Stimulated activated CD4-positive, alpha-beta T cell treated with anti-CD3 and anti-CD28 coated beads, Interleukin-2, amount 100 ng/mL, for 4 hours (primary cell): ENCODE data around the gene STXBP5.

Source experiments
- DNase-seq: peaks from one replicate; pipeline ENCODE4 v3.0.0-alpha.2; 2020; ENCODE audit warnings: low read depth

STXBP5 gene

GRCh38 chr6:147204060-147204785, at the start of gene STXBP5:
Gene STXBP5 (plus strand): TSS chr6:147204417. CDS start chr6:147204533, 116 bp downstream.
- no peak for DNase-seq

- DNase-seq: no peak
Measured at GRCh38 chr6:147154454-147154853, 49.8 kb upstream of the STXBP5 start.

GRCh38 chr6:147156218-147156617, 48.0 kb upstream of the STXBP5 start:
- DNase-seq: no peak

- no peak for DNase-seq
Measured at GRCh38 chr6:147156799-147157382, 47.3 kb upstream of the STXBP5 start.

- no peak for DNase-seq
Measured at GRCh38 chr6:147157930-147158329, 46.3 kb upstream of the STXBP5 start.

GRCh38 chr6:147158881-147159280, 45.3 kb upstream of the STXBP5 start:
- DNase-seq: no peak

GRCh38 chr6:147159536-147160374, 44.5 kb upstream of the STXBP5 start:
- DNase-seq: no peak

GRCh38 chr6:147160593-147160992, 43.6 kb upstream of the STXBP5 start:
- DNase-seq: no peak

- no peak for DNase-seq
Measured at GRCh38 chr6:147161253-147161973, 42.8 kb upstream of the STXBP5 start.

GRCh38 chr6:147161974-147162495, 42.2 kb upstream of the STXBP5 start:
- no peak for DNase-seq

GRCh38 chr6:147164761-147165160, 39.5 kb upstream of the STXBP5 start:
- DNase-seq: no peak

- DNase-seq: no peak
Measured at GRCh38 chr6:147166360-147166944, 37.8 kb upstream of the STXBP5 start.

GRCh38 chr6:147166992-147167391, 37.2 kb upstream of the STXBP5 start:
- DNase-seq: no peak

- DNase-seq: no peak
Measured at GRCh38 chr6:147167576-147168461, 36.4 kb upstream of the STXBP5 start.

- no peak for DNase-seq
Measured at GRCh38 chr6:147169529-147169928, 34.7 kb upstream of the STXBP5 start.

GRCh38 chr6:147170269-147170668, 33.9 kb upstream of the STXBP5 start:
- no peak for DNase-seq

- no peak for DNase-seq
Measured at GRCh38 chr6:147173140-147173539, 31.1 kb upstream of the STXBP5 start.

- DNase-seq: no peak
Measured at GRCh38 chr6:147173675-147174308, 30.4 kb upstream of the STXBP5 start.

- DNase-seq: no peak
Measured at GRCh38 chr6:147176795-147177194, 27.4 kb upstream of the STXBP5 start.

- no peak for DNase-seq
Measured at GRCh38 chr6:147177286-147177685, 26.9 kb upstream of the STXBP5 start.
